HepG2 (cell line): ENCODE results near the gene ZNF865. TPM values are rescaled to one million over a fixed set of nuclear protein-coding genes. Genes with fewer than 3 reads are reported as not detected.

Source experiments
- ETV6 ChIP-seq: sonication (generic); formaldehyde crosslinking; conservative IDR thresholded peaks from 2 replicates; pipeline ENCODE4 v1.4.0; 2020; ENCODE audit warnings: missing genetic modification reagents
- SOX6 ChIP-seq, 2 experiments: fragments of 450-650 bp in 1 of 2; sonication (generic) in 1 of 2; formaldehyde crosslinking in 1 of 2; IDR thresholded peaks; 2 replicates each; pipeline versions ENCODE4 v1.4.0 to v1.6.1; 2017 to 2020; ENCODE audit warnings: antibody characterized with exemption in 1 of 2, mild to moderate bottlenecking in 1 of 2, missing genetic modification reagents in 1 of 2
- TBP ChIP-seq: sonication (generic); formaldehyde crosslinking; IDR thresholded peaks from 2 replicates; pipeline ENCODE4 v1.5.0; 2020; ENCODE audit warnings: missing genetic modification reagents
- ZNF556 ChIP-seq: sonication (generic); formaldehyde crosslinking; IDR thresholded peaks from 2 replicates; pipeline ENCODE4 v1.4.0; 2020; ENCODE audit warnings: mild to moderate bottlenecking, missing genetic modification reagents, borderline replicate concordance
- polyA plus RNA-seq, 8 experiments: library from polyadenylated mRNA; depleted of rRNA in 3 of 8; stranded (reverse) in 7 of 8; unstranded in 1 of 8; fragments of >200 nt; fragmentation: Illumina TruSeq in 4 of 8; extraction: Trizol in 4 of 8; gene quantifications; 2 replicates each; pipeline versions ENCODE4 v1.2.1 to v1.2.3, GENCODE V29; 2011 to 2016; ENCODE audit warnings: low read depth in 4 of 8, missing spikeins in 1 of 8, mixed read lengths in 1 of 8; ENCODE audit not compliant: insufficient read depth in 1 of 8
- total RNA-seq, 5 experiments: library from RNA; depleted of rRNA; stranded (reverse); fragments of >200 nt; fragmentation: Illumina TruSeq; extraction: Trizol; gene quantifications; 2 replicates each; pipeline ENCODE4 v1.2.3, GENCODE V29; 2016; ENCODE audit warnings: low read depth in 1 of 5
- TF ChIP-seq, protein P1 (sequence below): sonication (generic); formaldehyde crosslinking; IDR thresholded peaks from 2 replicates; pipeline ENCODE4 v1.4.0; 2020; ENCODE audit warnings: missing genetic modification reagents, borderline replicate concordance
- TF ChIP-seq, protein P2 (sequence below): sonication (generic); formaldehyde crosslinking; IDR thresholded peaks from 2 replicates; pipeline ENCODE4 v1.5.1; 2020; ENCODE audit warnings: mild to moderate bottlenecking, missing genetic modification reagents, borderline replicate concordance
- TF ChIP-seq, protein P3 (sequence below): sonication (generic); formaldehyde crosslinking; IDR thresholded peaks from 2 replicates; pipeline ENCODE4 v1.5.1; 2020; ENCODE audit warnings: mild to moderate bottlenecking, missing genetic modification reagents, moderate library complexity
- TF ChIP-seq, protein P4 (sequence below): sonication (generic); formaldehyde crosslinking; IDR thresholded peaks from 2 replicates; pipeline ENCODE4 v1.8.0; 2022; ENCODE audit warnings: missing genetic modification reagents, mild to moderate bottlenecking, borderline replicate concordance

The ZNF865 gene
- total and polyA plus RNA-seq, 2 of the 13 experiments (the other 11 are each of a cell fraction or from before 2014, with no cell fraction given) = 0.93 to 1.0 TPM

DNA sequence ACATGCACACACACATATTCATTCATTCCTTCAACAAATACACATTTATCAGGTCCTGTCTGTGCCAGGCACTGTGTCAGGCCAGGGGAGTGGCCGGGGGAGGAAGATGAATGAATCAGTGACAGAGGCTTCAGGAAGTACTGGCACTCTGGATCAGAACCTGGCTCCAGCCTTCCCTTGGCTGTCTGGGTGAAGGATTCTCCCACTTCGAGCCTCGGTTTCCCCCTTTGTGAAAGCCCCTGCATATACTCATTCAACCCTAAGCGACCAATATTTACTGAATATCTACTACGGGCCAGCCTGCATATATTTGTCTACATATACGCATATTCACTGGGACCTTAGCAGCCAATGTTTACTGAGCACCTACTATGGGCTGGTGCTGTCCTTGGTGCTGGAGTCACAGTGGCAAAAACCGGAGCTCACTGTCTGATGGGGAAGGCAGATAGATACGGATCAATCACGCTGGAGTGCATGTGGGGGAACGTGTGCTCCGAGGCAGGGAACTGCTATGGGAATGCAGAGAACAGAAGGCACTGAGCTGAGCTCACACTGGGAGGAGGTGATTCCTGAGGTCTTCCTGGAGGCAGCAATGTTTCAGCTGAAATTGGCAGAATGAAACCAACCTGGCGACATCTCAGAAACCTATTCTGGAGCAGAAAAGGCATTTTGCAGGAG, 24.2 kb upstream of the ZNF865 start (continued):
- TF ChIP-seq, protein P1, sequence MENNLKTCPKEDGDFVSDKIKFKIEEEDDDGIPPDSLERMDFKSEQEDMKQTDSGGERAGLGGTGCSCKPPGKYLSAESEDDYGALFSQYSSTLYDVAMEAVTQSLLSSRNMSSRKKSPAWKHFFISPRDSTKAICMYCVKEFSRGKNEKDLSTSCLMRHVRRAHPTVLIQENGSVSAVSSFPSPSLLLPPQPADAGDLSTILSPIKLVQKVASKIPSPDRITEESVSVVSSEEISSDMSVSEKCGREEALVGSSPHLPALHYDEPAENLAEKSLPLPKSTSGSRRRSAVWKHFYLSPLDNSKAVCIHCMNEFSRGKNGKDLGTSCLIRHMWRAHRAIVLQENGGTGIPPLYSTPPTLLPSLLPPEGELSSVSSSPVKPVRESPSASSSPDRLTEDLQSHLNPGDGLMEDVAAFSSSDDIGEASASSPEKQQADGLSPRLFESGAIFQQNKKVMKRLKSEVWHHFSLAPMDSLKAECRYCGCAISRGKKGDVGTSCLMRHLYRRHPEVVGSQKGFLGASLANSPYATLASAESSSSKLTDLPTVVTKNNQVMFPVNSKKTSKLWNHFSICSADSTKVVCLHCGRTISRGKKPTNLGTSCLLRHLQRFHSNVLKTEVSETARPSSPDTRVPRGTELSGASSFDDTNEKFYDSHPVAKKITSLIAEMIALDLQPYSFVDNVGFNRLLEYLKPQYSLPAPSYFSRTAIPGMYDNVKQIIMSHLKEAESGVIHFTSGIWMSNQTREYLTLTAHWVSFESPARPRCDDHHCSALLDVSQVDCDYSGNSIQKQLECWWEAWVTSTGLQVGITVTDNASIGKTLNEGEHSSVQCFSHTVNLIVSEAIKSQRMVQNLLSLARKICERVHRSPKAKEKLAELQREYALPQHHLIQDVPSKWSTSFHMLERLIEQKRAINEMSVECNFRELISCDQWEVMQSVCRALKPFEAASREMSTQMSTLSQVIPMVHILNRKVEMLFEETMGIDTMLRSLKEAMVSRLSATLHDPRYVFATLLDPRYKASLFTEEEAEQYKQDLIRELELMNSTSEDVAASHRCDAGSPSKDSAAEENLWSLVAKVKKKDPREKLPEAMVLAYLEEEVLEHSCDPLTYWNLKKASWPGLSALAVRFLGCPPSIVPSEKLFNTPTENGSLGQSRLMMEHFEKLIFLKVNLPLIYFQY (CRISPR knock-in tag) = peak; percentile 36; the same call in 1 of the 2 replicates
- TF ChIP-seq TBP (CRISPR knock-in tag) (no peak), ZNF556 (CRISPR knock-in tag) (no peak), ETV6 (no peak), SOX6 (IDR thresholded peaks at IDR 0.05) (no peak), SOX6 (CRISPR knock-in tag; IDR thresholded peaks at IDR 0.05) (no peak)
- TF ChIP-seq, protein P2, sequence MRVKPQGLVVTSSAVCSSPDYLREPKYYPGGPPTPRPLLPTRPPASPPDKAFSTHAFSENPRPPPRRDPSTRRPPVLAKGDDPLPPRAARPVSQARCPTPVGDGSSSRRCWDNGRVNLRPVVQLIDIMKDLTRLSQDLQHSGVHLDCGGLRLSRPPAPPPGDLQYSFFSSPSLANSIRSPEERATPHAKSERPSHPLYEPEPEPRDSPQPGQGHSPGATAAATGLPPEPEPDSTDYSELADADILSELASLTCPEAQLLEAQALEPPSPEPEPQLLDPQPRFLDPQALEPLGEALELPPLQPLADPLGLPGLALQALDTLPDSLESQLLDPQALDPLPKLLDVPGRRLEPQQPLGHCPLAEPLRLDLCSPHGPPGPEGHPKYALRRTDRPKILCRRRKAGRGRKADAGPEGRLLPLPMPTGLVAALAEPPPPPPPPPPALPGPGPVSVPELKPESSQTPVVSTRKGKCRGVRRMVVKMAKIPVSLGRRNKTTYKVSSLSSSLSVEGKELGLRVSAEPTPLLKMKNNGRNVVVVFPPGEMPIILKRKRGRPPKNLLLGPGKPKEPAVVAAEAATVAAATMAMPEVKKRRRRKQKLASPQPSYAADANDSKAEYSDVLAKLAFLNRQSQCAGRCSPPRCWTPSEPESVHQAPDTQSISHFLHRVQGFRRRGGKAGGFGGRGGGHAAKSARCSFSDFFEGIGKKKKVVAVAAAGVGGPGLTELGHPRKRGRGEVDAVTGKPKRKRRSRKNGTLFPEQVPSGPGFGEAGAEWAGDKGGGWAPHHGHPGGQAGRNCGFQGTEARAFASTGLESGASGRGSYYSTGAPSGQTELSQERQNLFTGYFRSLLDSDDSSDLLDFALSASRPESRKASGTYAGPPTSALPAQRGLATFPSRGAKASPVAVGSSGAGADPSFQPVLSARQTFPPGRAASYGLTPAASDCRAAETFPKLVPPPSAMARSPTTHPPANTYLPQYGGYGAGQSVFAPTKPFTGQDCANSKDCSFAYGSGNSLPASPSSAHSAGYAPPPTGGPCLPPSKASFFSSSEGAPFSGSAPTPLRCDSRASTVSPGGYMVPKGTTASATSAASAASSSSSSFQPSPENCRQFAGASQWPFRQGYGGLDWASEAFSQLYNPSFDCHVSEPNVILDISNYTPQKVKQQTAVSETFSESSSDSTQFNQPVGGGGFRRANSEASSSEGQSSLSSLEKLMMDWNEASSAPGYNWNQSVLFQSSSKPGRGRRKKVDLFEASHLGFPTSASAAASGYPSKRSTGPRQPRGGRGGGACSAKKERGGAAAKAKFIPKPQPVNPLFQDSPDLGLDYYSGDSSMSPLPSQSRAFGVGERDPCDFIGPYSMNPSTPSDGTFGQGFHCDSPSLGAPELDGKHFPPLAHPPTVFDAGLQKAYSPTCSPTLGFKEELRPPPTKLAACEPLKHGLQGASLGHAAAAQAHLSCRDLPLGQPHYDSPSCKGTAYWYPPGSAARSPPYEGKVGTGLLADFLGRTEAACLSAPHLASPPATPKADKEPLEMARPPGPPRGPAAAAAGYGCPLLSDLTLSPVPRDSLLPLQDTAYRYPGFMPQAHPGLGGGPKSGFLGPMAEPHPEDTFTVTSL (CRISPR knock-in tag) = no peak
- TF ChIP-seq, protein P3, sequence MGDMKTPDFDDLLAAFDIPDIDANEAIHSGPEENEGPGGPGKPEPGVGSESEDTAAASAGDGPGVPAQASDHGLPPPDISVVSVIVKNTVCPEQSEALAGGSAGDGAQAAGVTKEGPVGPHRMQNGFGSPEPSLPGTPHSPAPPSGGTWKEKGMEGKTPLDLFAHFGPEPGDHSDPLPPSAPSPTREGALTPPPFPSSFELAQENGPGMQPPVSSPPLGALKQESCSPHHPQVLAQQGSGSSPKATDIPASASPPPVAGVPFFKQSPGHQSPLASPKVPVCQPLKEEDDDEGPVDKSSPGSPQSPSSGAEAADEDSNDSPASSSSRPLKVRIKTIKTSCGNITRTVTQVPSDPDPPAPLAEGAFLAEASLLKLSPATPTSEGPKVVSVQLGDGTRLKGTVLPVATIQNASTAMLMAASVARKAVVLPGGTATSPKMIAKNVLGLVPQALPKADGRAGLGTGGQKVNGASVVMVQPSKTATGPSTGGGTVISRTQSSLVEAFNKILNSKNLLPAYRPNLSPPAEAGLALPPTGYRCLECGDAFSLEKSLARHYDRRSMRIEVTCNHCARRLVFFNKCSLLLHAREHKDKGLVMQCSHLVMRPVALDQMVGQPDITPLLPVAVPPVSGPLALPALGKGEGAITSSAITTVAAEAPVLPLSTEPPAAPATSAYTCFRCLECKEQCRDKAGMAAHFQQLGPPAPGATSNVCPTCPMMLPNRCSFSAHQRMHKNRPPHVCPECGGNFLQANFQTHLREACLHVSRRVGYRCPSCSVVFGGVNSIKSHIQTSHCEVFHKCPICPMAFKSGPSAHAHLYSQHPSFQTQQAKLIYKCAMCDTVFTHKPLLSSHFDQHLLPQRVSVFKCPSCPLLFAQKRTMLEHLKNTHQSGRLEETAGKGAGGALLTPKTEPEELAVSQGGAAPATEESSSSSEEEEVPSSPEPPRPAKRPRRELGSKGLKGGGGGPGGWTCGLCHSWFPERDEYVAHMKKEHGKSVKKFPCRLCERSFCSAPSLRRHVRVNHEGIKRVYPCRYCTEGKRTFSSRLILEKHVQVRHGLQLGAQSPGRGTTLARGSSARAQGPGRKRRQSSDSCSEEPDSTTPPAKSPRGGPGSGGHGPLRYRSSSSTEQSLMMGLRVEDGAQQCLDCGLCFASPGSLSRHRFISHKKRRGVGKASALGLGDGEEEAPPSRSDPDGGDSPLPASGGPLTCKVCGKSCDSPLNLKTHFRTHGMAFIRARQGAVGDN (CRISPR knock-in tag) = no peak
- TF ChIP-seq, protein P4, sequence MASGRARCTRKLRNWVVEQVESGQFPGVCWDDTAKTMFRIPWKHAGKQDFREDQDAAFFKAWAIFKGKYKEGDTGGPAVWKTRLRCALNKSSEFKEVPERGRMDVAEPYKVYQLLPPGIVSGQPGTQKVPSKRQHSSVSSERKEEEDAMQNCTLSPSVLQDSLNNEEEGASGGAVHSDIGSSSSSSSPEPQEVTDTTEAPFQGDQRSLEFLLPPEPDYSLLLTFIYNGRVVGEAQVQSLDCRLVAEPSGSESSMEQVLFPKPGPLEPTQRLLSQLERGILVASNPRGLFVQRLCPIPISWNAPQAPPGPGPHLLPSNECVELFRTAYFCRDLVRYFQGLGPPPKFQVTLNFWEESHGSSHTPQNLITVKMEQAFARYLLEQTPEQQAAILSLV = peak; percentile 77; the same call in 1 of the 2 replicates
